RWPE2 (cell line): ENCODE results near the gene ZDHHC3.
A peak's percentile ranks its signal among the peaks of the same experiment; 100 is the strongest.

Source experiments
- ATAC-seq: fragments of 200-7000 bp; cut with Tn5 transposase; 3 replicates; pipeline ENCODE4 v1.9.1; 2021; ENCODE audit warnings: low read depth
- DNase-seq: peaks from one replicate; pipeline ENCODE4 v3.0.0-alpha.2; 2020; ENCODE audit warnings: low spot score
- H3K27ac ChIP-seq: fragments of 450-650 bp; 2 replicates; pipeline ENCODE4 v1.5.1; 2017; ENCODE audit warnings: mild to moderate bottlenecking; ENCODE audit not compliant: poor library complexity, severe bottlenecking
- H3K27me3 ChIP-seq: fragments of 250-450 bp; sonication (Bioruptor Pico); 2 replicates; pipeline ENCODE4 v1.5.1; 2021; ENCODE audit warnings: mild to moderate bottlenecking, moderate library complexity; ENCODE audit not compliant: insufficient read depth, poor library complexity, severe bottlenecking
- H3K36me3 ChIP-seq: fragments of 250-450 bp; sonication (Bioruptor Pico); 2 replicates; pipeline ENCODE4 v1.5.1; 2020; ENCODE audit warnings: low read depth, mild to moderate bottlenecking, moderate library complexity
- H3K4me1 ChIP-seq: fragments of 250-450 bp; sonication (Bioruptor Pico); 2 replicates; pipeline ENCODE4 v1.5.1; 2021; ENCODE audit warnings: mild to moderate bottlenecking, moderate library complexity; ENCODE audit not compliant: insufficient read depth, poor library complexity, severe bottlenecking
- H3K4me3 ChIP-seq: fragments of 250-450 bp; sonication (Bioruptor Pico); 2 replicates; pipeline ENCODE4 v1.5.1; 2021; ENCODE audit warnings: mild to moderate bottlenecking, moderate library complexity; ENCODE audit not compliant: severe bottlenecking
- H3K9me3 ChIP-seq: fragments of 250-450 bp; sonication (Bioruptor Pico); 2 replicates; pipeline ENCODE4 v1.5.1; 2021; ENCODE audit warnings: mild to moderate bottlenecking, moderate library complexity; ENCODE audit not compliant: severe bottlenecking
- CTCF ChIP-seq: fragments of 450-650 bp; IDR thresholded peaks from one replicate; pipeline ENCODE4 v1.5.1; 2017; ENCODE audit warnings: mild to moderate bottlenecking, moderate library complexity; ENCODE audit not compliant: poor library complexity, severe bottlenecking

Gene ZDHHC3

GRCh38 chr3:44981751-44982150, 5.8 kb upstream of the ZDHHC3 start:
- TF ChIP-seq CTCF: no peak
- no peaks in the 10 kb centered on the region for H3K9me3 ChIP-seq
- ATAC-seq: no peak
- H3K27me3 ChIP-seq: no peaks in the 10 kb centered on the region
- peak overlapping the region; percentile 82 for H3K27ac ChIP-seq
- H3K4me1 ChIP-seq: peaks cover 45% of the 10 kb centered on the region
- DNase-seq: no peak
- peaks cover 18% of the 10 kb centered on the region for H3K36me3 ChIP-seq
- H3K4me3 ChIP-seq: no peak overlapping the region

- Histone ChIP-seq H3K4me3 (no peak overlapping the region), H3K4me1 (peaks cover 45% of the 10 kb centered on the region), H3K36me3 (peaks cover 18% of the 10 kb centered on the region), H3K27ac (peak overlapping the region; percentile 82), H3K9me3 (no peaks in the 10 kb centered on the region), H3K27me3 (no peaks in the 10 kb centered on the region)
- ATAC-seq (0 out of 3 replicates have a peak, but pooled peaks have one; percentile 17), DNase-seq (no peak)
- no peak for TF ChIP-seq CTCF
These were observed 5.2 kb upstream of the ZDHHC3 start for GRCh38 chr3:44981220-44981619.

GRCh38 chr3:44974416-44974815, 1.6 kb downstream of the ZDHHC3 start:
- ATAC-seq (no peak), DNase-seq (no peak)
- Histone ChIP-seq H3K4me3 (peak overlapping the region; percentile 98), H3K27ac (peak overlapping the region; percentile 78), H3K27me3 (no peaks in the 10 kb centered on the region), H3K36me3 (peaks cover 19% of the 10 kb centered on the region), H3K9me3 (no peaks in the 10 kb centered on the region), H3K4me1 (peaks cover 31% of the 10 kb centered on the region)
- no peak for TF ChIP-seq CTCF

GRCh38 chr3:44970926-44971490, 5.0 kb downstream of the ZDHHC3 start:
- Histone ChIP-seq H3K27ac (peak overlapping the region; percentile 100), H3K9me3 (no peaks in the 10 kb centered on the region), H3K4me1 (peaks cover 53% of the 10 kb centered on the region), H3K36me3 (peaks cover 12% of the 10 kb centered on the region), H3K4me3 (no peak overlapping the region), H3K27me3 (no peaks in the 10 kb centered on the region)
- ATAC-seq (no peak), DNase-seq (no peak)
- TF ChIP-seq CTCF: no peak

GRCh38 chr3:44969828-44970179, 6.2 kb downstream of the ZDHHC3 start:
- Histone ChIP-seq H3K27me3 (no peaks in the 10 kb centered on the region), H3K4me1 (peaks cover 65% of the 10 kb centered on the region), H3K4me3 (no peak overlapping the region), H3K9me3 (no peaks in the 10 kb centered on the region), H3K36me3 (peaks cover 12% of the 10 kb centered on the region), H3K27ac (peak overlapping the region; percentile 100)
- ATAC-seq (no peak), DNase-seq (no peak)
- no peak for TF ChIP-seq CTCF
